Measurements from ENCODE around the gene OTOF. TPM values are rescaled to one million over a fixed set of nuclear protein-coding genes. Genes with fewer than 3 reads are reported as not detected.

Gene OTOF
- total RNA-seq (1 to 10 TPM in 1 of 5 donors, under 1 TPM in 2, not detected in 2; 0.29 to 3.6 (median 0.37) TPM), polyA plus RNA-seq (under 1 TPM in 2 of 3 donors, not detected in 1; 0.06 to 0.18 TPM)
- long read RNA-seq, donor 1: 0 reads
- long read RNA-seq, donor 2: 0 reads
- long read RNA-seq, donor 3: 0 reads
- long read RNA-seq, donor 4: 0 reads
- long read RNA-seq, donor 5: 0 reads
- long read RNA-seq, donor 6: 0 reads
- long read RNA-seq, donor 7: 0 reads
- long read RNA-seq, donor 8: 0 reads
- long read RNA-seq, donor 9: 0 reads
- long read RNA-seq, donor 10: 0 reads

- Histone ChIP-seq H3K9me3 (no peaks in the 10 kb centered on the region), H3K27me3 (no peaks in the 10 kb centered on the region), H3K27ac (no peak within 1 kb of the TSS), H3K4me1 (peaks cover 0 to 12% (median 2%) of the 10 kb centered on the region in 4 donors), H3K4me3 (no peak within 1 kb of the TSS), H3K36me3 (no peaks in the 10 kb centered on the region)
- DNase-seq: peak in 1 of 2 donors; percentile 84
- intact Hi-C loops (cut with DNase I; ENCODE audit: low total_unique reads): no loop called here
- TF ChIP-seq EP300 (IDR thresholded peaks at IDR 0.05) (no peak), POLR2A (IDR thresholded peaks at IDR 0.05) (no peak), POLR2AphosphoS5 (IDR thresholded peaks at IDR 0.05) (no peak)
- TF ChIP-seq, protein P1, sequence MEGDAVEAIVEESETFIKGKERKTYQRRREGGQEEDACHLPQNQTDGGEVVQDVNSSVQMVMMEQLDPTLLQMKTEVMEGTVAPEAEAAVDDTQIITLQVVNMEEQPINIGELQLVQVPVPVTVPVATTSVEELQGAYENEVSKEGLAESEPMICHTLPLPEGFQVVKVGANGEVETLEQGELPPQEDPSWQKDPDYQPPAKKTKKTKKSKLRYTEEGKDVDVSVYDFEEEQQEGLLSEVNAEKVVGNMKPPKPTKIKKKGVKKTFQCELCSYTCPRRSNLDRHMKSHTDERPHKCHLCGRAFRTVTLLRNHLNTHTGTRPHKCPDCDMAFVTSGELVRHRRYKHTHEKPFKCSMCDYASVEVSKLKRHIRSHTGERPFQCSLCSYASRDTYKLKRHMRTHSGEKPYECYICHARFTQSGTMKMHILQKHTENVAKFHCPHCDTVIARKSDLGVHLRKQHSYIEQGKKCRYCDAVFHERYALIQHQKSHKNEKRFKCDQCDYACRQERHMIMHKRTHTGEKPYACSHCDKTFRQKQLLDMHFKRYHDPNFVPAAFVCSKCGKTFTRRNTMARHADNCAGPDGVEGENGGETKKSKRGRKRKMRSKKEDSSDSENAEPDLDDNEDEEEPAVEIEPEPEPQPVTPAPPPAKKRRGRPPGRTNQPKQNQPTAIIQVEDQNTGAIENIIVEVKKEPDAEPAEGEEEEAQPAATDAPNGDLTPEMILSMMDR (IDR thresholded peaks at IDR 0.05): no peak
- 17 to 48% (median 38%) methylated on average over 1 to 3 of the region's 3 CpGs for WGBS, 5 donors
Observed at GRCh38 chr2:26477911-26478253, at the start of gene OTOF. TSS of gene OTOF (minus strand) at chr2:26478124.

DNA sequence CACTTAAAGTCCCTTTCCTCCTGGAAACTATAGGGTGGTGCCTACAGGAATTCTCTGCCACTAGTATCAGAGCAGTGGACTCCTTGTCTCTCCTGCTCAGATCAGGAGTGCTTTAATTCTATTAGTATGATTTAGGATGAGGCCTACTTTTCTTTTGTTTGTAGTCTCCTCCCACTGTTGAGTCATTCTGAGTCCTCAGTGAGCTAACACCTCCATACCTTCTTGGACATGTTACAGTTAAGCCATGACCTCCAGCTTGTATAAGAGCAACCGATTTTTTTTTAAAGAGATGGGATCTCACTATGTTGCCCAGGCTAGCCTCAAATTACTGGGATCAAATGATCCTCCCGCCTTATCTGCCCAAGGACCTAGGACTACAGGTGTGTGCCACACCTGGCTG, 48.7 kb upstream of the OTOF start:
- H3K27me3 ChIP-seq: peaks cover 0 to 24% (median 0%) of the 10 kb centered on the region in 3 donors
- intact Hi-C loops (cut with DNase I; ENCODE audit: low total_unique reads): no loop called here
- DNase-seq: no peak
- H3K27ac ChIP-seq: no peak overlapping the region
- H3K9me3 ChIP-seq: no peaks in the 10 kb centered on the region
- WGBS, 5 donors: 63 to 91% (median 71%) methylated on average over 2 of the region's 2 CpGs
- no peaks in the 10 kb centered on the region for H3K4me1 ChIP-seq
- H3K4me3 ChIP-seq: no peak overlapping the region
- TF ChIP-seq, protein P1 (IDR thresholded peaks at IDR 0.05): no peak
- TF ChIP-seq POLR2A (IDR thresholded peaks at IDR 0.05) (no peak), EP300 (IDR thresholded peaks at IDR 0.05) (no peak), POLR2AphosphoS5 (IDR thresholded peaks at IDR 0.05) (no peak)
- H3K36me3 ChIP-seq: no peaks in the 10 kb centered on the region

DNA sequence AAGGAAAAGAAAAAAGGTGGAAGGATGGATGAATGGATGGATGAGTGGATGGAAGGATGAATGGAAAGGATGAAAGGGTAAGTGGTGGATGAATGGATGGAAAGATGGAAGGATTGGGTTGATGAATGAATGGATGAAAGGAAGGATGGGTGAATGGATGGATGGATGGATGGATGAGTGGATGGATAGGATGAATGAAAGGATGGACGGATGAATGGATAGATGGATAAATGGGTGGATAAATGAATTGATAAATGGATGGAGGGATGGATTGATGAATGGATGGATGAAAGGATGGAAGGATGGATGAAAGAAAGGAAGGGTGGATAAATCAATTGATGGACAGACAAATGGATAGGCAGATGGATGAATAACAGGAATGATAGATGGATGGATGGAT, 48.2 kb upstream of the OTOF start:
- peaks cover 0 to 29% (median 0%) of the 10 kb centered on the region in 3 donors for H3K27me3 ChIP-seq
- no peaks in the 10 kb centered on the region for H3K9me3 ChIP-seq
- intact Hi-C loops (cut with DNase I; ENCODE audit: low total_unique reads): no loop called here
- H3K36me3 ChIP-seq: no peaks in the 10 kb centered on the region
- no peaks in the 10 kb centered on the region for H3K4me1 ChIP-seq
- no peak for DNase-seq
- H3K4me3 ChIP-seq: no peak overlapping the region
- H3K27ac ChIP-seq: no peak overlapping the region
- no peak for TF ChIP-seq POLR2AphosphoS5 (IDR thresholded peaks at IDR 0.05)
- TF ChIP-seq POLR2A (IDR thresholded peaks at IDR 0.05): no peak
- TF ChIP-seq, protein P1 (IDR thresholded peaks at IDR 0.05): no peak
- TF ChIP-seq EP300 (IDR thresholded peaks at IDR 0.05): no peak
- WGBS, 5 donors: 88 to 97% (median 91%) methylated on average over 1 of the region's 1 CpG

DNA sequence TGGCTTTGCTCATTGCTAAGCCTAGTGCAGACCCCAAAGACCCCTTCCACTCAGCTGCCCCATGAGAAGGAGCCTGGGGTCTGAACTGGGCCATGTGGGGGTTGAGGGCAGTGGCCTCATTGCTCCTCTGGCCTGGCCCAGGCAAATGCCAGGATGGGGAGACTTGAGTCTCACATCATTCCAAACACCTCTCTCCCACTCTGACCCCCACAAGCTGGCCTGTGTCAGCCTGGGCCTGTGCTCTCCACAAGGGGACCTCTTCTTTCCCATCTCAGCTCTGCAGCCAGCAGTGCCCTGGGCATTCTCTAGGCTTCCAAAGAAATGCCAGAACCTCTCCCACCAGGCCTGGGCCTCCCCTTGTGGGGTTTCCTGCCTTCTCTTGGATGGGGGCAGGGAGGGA, 45.8 kb upstream of the OTOF start:
- Histone ChIP-seq H3K27me3 (peaks cover 0 to 53% (median 0%) of the 10 kb centered on the region in 3 donors), H3K27ac (no peak overlapping the region), H3K4me3 (no peak overlapping the region), H3K9me3 (no peaks in the 10 kb centered on the region), H3K36me3 (no peaks in the 10 kb centered on the region), H3K4me1 (no peaks in the 10 kb centered on the region)
- no peak for TF ChIP-seq EP300 (IDR thresholded peaks at IDR 0.05)
- TF ChIP-seq POLR2A (IDR thresholded peaks at IDR 0.05): no peak
- no peak for TF ChIP-seq POLR2AphosphoS5 (IDR thresholded peaks at IDR 0.05)
- TF ChIP-seq, protein P1 (IDR thresholded peaks at IDR 0.05): no peak
- DNase-seq: no peak
- intact Hi-C loops (cut with DNase I; ENCODE audit: low total_unique reads): no loop called here

All from stomach (tissue), 19 donors.